ENCODE results near the gene DMD.
"Not testable (repeated sequence)": the region's sequence is repeated elsewhere in the genome, so short reads cannot be mapped to it uniquely, and the experiment has no call there.

The DMD gene

DNA sequence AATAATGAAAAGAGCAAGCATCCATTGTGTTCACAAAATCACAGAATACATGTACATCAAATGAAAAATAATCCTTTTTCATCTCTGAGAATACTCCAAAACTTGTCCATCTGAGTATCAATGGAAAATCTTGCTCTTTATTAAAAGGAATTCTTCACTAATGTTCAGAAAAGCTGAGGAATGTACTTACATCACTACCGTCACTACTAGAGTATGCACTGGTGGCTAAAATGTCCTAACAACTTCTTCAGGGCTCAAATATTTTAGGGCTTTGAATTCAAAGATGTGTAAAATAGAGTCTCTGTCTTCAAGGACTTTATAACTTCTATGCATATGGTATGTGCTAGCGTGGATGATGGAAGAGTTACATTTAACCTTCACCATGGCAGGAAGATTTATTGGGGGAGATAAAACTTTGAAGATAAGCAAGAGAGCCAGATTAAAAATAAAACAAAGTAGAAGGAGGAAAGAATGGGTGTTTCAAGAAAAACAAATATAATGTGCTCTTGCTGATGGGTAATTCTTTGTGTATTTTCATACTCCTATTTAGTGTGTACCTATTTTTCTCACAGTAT lies 55.1 kb downstream of the DMD start:
- no peak for DNase-seq (ENCODE audit: low read depth in 2 of 2)

DNA sequence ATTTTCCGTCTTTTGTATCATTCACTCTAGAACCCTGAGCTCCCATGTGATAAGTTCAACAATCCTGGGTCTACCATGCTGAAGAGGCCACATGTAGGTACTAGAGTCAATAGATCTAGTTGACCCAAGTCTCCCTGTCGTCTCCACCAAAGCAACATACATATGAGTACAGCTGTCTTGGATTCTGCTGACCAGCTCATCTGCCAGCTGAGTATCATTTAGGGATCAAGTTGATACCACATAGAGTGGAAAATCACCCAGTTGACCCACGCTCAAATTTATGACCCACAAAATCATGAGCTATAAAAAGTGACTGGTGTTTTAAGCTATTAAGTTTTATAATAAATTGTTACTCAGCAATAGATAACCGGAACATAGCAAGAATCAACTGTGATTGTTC lies 61.8 kb downstream of the DMD start:
- DNase-seq (ENCODE audit: low read depth in 2 of 2) = no peak

DNA sequence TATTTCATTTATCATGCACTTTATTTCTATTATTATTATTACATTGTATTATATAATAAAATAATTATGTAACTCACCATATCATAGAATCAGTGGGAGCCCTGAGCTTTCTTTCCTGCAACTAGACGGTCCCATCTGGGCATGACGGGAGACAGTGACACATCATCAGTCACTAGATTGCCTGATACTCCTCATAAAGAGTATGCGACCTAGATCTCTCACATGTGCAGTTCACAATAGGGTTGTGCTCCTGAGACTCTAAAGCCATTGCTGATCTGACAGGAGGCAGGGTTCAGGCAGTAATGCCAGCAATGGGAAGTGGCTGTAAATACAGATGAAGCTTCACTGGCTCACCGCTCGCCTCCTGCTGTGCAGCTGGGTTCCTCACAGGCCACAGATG lies 62.3 kb downstream of the DMD start:
- no peak for DNase-seq (ENCODE audit: low read depth in 2 of 2)

DNA sequence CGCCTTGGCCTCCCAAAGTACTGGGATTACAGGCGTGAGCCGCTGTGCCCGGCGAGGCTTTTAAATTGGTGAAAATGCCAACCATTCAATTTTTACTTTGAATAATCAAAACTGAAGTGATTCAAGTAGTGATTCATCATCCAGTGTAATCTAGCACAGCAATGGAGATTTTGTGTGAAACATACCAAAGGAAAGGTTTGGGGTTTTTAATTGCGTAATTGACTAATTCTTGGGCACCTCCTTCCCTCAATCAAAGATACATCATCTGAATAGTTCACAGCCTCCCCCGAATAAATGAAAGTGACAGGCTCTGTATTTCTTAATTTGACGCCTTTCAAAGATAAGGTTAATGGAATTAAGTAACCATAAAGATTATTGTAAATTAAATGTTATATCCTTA lies 69.0 kb downstream of the DMD start:
- no peak for DNase-seq (ENCODE audit: low read depth in 2 of 2)

DNA sequence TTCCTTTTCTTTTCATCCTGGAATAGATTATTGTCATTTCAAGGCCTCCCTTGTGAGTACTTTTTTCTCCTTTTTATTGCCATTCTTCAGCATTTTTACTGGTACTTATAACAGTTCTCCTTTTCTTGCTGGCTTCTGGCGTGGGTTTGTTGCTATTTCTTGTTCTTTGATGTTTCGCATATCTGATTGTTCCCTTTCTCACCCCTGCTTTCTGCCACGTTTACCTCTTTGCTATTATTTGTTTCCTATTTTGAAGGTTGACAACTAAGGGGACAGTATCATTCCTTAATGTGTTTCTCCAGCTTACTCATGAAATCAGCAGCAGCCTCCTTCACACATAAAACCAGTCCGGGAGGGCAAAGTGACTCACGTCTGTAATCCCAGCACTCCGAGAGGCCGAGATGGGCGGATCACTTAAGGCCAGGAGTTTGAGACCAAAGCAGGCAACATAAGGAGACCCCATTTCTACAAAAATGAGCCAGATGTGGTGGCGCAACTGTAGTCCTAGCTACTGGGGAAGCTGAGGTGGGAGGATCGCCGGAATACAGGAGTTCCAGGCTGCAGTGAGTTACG lies 72.6 kb downstream of the DMD start:
- DNase-seq (ENCODE audit: low read depth in 2 of 2) = no peak

DNA sequence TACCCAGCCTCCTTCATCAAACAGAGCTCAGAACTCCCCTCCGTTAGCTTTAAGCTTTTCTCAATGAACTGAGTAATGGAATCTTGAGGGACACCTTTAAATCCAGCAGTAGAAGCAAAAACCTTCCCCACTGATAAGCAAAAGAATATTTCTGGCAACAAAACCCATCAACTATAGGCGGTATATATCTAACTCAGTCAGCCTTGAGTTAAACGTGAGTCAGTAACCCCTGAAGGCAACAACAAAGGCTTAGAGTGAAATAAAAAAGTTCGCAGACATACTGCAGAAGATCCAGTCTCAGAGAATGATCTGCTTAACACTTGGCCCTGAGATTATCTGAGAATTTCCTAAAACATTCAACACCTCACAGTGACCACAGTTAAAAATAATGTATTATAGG lies 77.2 kb downstream of the DMD start:
- no peak for DNase-seq (ENCODE audit: low read depth in 2 of 2)

DNA sequence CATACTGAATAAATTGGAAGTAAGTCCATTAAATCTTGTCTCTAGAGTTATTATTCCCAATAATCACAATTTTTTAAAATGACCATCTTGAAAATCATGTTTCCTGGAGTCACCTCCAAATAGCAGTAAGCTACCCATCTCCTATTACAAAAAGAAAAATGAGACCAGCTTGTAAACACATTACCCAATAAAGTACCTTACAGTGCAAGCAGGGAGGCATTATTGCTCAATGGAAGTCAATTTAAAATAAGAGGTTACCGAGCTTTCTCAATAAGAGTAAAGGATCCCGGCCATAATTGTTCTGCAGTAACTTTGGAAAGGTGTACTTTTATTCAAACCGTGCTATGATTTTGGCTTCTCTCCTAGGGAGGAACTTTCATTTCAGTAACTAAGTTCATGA lies 78.0 kb downstream of the DMD start:
- DNase-seq (ENCODE audit: low read depth in 2 of 2) = no peak

DNA sequence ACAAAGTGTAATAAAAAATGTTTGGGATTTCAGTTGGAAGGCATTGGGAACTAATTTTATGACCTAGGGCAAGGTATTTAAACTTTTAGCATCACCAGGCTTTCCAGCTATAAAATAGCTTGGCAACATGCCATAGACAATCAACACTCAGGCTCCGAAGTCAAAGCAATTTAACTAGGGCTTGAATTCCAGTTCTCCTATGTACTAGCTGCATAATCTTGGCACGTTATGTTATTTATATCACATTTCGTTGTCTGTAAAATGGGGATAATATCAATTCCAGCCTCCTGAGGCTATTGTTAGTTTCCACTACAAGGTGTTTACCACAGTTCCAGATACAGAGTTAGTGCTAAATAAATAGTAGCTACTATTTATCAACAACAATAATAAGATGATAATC lies 78.8 kb downstream of the DMD start:
- DNase-seq (ENCODE audit: low read depth in 2 of 2) = no peak

DNA sequence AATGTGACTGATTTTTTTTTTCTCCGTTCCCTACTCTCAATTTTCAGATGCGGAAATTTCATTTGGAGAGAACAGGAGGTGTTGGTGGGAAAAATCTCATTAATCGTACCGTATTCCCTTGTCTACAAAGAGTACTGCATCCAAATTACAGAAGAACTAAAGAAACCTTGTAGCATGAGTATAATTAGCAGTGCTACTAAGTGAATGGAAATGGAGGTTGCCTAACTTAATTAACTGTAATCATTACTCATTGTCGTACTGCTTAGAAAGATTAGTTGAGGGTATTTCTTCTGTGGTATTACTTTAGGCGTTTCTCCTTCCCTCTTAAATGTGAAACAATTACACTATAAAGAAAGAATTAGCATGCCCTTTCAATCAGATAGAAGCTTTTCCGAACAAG lies 81.7 kb downstream of the DMD start:
- no peak for DNase-seq (ENCODE audit: low read depth in 2 of 2)

DNA sequence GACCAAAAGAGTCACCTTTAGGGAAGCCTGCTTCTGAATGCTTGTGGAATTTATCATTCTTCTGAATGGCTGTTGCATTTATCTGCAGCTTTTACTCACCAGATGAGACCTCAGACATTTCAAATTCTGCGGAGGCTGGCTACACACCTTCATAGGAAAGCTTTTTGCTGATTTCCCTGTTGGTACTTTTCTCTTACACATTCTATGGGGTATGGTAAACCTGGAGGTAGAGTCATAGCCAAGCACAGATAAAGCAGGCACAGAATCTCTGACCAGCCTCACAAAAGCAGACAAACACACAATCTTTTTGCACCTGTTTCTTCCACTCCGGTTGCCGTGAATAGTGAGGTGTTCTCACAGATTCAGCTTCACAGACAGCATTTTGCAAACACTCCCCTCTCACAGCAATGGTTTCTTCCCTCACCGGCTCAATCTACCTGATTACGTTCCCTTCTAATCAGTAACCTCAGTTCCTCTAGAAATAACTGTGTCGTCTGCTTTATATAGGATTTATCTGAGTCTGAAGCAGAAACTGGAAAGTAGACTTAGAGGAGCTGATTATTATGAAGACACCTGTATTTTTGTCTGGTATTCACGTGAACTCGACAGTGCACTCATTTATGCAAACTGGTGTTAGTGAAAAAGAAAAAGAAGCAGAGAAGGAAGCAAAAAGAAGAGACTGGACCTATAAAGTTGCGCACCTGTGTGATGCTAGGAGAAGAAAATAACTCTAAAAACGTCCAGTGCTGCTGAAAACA lies 83.1 kb downstream of the DMD start:
- no peak for DNase-seq (ENCODE audit: low read depth in 2 of 2)

DNA sequence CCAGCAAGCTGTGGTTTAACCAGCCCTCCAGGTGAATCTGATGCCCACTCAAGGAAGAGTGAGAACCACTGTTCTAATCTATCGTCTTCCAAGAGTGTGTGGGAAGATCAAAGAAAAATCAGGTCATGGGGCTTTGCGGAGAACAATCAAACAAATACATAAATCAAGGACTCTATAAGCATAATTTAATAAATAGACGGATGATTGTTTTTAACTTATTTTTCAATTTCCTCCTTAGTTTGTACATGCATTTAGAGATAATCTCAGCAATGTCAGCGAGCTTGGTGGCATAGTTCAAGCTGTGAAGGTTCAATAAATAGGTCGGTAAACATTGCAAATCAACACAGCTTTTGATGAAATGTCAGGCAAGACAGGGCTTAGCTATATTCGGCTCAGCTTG lies 84.9 kb downstream of the DMD start:
- no peak for DNase-seq (ENCODE audit: low read depth in 2 of 2)

DNA sequence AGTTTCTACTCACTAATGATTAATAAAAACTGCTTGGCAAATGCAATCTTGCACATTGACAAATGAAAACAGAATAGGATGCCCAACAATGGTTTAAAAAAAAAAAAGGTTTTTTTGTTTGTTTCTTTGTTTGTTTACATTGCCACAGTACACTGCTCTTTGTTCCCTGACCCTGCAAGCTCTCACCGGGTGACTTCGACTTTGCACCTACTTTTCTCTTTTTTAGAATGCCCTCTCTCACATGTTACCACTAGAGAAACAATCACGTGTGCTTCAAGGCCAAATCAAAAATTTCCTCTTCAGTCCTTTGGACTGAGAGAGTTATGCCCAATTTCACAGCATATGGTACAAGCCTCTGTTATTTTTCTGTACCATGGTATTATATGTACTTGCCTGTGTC lies 101.5 kb downstream of the DMD start:
- no peak for DNase-seq (ENCODE audit: low read depth in 2 of 2)

DNA sequence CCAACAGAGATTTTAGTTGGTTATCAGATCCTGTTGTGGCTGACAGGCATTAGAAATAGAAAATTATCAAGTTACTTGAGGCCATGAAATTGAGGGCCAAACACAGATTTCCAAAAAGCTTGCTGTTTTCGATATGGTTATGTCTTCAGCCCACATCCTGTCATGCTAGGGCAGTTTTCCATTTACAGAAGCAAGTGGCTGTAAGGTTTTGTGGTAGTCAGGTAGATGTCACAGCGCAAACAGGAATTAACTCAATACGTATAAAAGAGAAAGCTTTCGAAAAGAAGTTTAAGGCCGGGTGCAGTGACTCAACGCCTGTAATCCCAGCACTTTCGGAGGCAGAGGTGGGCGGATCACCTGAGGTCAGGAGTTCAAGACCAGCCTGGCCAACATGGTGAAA lies 104.6 kb downstream of the DMD start:
- DNase-seq (ENCODE audit: low read depth in 2 of 2) = no peak

DNA sequence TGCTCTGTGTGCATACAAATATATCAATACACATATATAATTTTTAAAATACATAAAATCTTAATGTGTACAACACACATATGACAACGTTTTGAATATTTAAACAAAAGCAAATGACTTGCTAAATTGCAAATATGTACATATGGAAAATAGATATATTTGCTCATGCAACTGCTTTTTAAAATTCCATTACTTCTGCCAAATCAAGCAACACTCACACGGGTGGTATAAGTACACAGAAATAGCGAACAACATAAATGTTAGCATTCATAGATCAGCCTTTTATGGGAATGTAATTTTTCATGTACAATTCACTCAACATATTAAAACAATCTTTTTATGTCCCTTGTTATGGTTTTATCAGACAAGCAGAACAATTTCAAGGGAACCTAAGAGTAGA lies 116.3 kb downstream of the DMD start:
- DNase-seq (ENCODE audit: low read depth in 2 of 2) = no peak

DNA sequence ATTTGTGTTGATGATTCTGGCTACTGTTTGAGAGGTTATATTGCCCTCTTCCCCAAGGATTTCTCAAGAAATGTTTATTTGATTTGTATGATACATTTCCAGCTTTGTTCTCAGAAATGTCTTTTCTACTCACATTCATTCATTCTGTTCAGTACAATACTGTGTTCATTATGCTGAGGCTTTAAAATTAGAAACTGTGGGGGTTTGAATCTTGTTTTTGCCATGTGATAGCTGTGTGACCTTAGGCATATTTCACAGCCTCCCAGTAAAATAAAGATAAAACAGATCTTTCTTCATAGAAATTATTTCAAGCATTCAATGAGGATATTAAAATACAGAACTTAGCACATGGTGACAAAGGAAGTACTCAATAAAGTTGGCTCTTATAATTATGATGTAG lies 123.9 kb downstream of the DMD start:
- no peak for DNase-seq (ENCODE audit: low read depth in 2 of 2)

DNA sequence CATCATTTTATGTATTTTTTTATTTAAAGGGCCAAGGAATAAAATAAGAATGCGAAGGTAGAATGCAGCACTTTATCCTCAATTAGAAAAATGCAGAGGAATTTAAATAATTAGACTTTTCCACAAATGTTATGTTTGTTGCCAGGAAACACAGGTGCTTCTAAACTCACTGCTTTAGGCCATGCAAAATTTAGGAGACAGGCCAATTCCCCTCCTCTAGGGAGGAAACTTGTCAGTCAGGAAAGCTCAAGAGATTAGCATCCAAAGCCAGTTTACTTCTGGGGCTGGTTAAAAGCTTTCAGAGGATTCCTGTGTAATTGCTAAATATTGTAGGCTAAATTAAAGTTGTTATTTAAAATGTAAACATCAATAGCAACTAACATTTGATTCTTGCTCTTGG lies 124.5 kb downstream of the DMD start:
- no peak for DNase-seq (ENCODE audit: low read depth in 2 of 2)

DNA sequence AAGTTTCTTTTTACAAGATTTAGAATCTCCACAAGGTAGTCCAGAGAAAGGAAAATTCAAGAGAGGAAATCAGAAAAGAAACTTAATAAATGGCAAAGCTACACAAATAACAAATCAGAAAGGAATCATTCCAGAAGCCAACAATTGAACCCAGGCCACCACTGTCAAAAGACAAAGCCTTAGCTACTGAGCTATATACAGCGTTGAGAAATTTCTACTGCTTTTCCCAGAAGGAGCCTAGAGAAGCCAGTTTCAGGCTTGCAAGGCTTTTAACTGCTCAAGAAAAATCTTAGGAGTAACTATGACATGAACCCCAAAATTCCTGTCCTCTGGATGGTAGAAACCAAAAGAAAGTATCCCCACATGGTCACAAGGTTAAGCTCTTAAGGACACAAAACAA lies 129.0 kb downstream of the DMD start:
- DNase-seq (ENCODE audit: low read depth in 2 of 2) = no peak

DNA sequence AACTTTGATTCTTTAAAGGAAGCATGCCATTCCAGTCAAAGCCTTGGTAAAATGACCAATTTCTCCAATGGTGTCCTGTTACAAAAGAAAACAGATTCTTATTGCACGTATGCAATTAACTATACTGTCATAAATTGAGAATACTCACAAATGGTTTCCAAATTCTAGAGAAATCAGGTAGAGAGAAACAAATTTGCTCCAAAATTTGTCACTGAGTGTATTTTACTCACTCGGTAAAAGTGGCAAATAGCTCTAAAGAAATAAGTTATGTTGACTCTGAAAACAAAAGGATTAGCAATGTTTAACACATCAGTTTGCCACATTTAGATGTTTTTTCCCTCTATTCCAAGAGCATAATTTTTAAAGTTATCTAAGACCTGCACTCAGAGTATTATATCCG lies 133.1 kb downstream of the DMD start:
- DNase-seq (ENCODE audit: low read depth in 2 of 2) = no peak

DNA sequence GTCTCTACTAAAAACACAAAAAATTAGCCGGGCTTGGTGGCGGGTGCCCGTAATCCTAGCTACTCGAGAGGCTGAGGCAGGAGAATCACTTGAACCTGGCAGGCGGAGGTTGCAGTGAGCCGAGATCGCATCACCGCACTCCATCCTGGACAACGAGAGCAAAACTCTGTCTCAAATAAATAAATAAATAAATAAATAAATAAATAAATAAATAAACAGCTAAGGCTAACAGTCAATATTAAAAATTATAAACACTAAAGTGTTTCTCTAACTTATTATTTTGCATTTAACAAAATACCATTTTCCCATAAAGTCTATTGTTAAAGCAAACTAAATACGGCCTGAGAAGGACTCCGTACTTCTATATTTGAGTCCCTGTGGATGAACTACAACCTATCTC lies 137.7 kb downstream of the DMD start:
- not testable (repeated sequence) for DNase-seq (ENCODE audit: low read depth in 2 of 2)

DNA sequence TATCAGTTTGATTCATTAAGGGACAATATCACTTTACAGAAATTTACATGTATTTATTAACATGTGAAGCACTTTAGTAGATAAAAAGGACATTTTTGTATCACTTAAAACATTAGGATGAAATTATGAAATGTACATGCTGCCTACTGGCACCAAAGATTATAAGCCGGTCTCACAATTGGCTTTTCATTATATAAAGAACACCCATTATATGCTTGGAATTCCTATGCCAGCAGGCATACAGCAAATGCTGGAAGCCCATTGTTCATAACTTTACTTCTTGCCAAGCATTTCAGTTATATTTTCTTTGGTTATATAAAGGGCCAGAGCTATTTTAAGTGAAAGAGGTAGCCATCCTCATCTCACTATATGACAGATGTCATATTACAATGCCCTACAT lies 145.9 kb downstream of the DMD start:
- DNase-seq (ENCODE audit: low read depth in 2 of 2) = no peak

DNA sequence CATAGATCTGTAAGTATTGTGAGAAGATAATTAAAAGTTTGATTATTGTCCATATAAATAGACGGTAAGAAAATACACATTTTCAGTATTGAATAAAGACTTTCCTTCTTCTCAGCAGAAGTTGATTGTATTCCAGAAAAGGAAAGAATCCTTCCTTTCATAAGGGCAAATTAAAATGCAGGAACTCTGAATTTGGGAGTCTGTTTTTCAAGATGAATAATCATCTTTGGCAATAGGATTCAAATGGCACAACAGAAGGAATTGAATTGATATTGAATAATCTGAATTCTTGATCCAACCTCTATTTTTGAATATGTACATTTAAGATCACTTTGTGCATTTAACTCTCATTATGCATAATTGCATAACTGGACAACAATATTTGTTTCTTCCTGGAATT lies 149.3 kb downstream of the DMD start:
- no peak for DNase-seq (ENCODE audit: low read depth in 2 of 2)

DNA sequence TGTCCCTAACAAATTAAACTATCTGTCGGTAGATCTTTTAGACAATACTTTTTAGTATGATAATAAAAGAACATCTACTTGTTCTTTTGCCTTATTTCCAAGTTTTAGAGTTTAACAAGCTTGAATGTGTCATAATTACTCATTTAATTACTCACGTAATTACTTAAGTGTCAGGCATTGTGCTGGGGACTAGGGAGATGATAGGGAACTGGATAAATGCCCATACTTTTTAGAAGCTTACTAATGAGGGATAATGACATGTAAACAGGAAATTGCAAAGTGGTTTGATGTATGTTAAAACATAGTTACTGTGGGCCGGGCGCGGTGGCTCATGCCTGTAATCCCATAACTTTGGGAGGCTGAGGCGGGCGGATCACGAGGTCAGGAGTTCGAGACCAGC lies 158.3 kb downstream of the DMD start:
- DNase-seq (ENCODE audit: low read depth in 2 of 2) = no peak

DNA sequence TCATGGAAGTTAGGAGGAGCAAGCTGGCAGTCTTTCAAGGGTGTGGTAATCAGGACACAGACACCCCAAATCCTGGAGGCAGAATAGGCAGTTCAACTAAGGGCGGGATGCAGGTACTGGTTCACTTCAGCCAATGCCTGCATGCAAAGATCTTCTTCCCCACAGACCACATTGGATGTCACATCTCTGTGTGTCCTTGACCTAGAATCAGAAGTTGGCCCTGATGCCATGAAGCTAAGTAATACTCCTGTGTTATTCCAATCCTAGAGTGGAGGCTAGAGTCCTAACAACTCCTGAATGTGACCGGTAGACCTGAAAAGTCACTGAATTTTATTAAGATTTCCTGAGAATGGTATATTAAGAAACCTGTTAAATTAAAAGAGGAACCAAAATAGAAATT lies 165.5 kb downstream of the DMD start:
- no peak for DNase-seq (ENCODE audit: low read depth in 2 of 2)

DNA sequence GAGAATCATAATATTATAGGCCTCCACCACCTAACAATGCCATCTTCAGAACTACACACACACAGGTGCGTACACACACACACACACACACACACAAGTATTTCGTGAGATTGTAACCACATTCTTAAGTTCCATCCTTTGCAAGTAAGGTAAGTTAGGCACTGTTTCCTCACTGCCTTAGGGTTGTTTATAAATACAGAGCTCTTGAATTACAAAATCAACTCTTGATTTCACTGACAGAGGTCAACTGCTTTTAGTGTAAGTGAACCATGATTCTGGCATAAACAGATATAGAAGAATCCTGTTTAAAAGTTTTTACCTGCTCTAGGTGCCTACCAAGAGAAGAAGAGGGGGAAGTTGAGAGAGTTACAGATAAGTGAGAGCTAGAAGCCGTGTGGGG lies 166.1 kb downstream of the DMD start:
- no peak for DNase-seq (ENCODE audit: low read depth in 2 of 2)

Data from activated CD4-positive, alpha-beta T cell treated with anti-CD3 and anti-CD28 coated beads for 24 hours (primary cell).